Activated CD8-positive, alpha-beta T cell treated with anti-CD3 and anti-CD28 coated beads, Interleukin-2, amount 10 ng/mL, durations not matched to agents 7 days and 5 days (primary cell): ENCODE results near the gene HAP1. TPM values are rescaled to one million over a fixed set of nuclear protein-coding genes. Genes with fewer than 3 reads are reported as not detected.

Experiments
- ATAC-seq: fragments of 150-1000 bp; cut with Tn5 transposase; one replicate; pipeline ENCODE4 v1.10.0; 2021; ENCODE audit warnings: moderate library complexity
- CTCF ChIA-PET: fragments of 350-600 bp; sonication (Branson Sonifier 250); formaldehyde crosslinking; loops from one replicate; lab custom pipeline; 2021; ENCODE audit warnings: antibody characterized with exemption; lab: Charles Lee
- POLR2A ChIA-PET: fragments of 350-600 bp; sonication (Branson Sonifier 250); formaldehyde crosslinking; loops from one replicate; lab custom pipeline; 2021; ENCODE audit warnings: antibody characterized with exemption; lab: Charles Lee
- DNase-seq: peaks from one replicate; pipeline ENCODE4 v3.0.0-alpha.2; 2020
- H3K27ac Mint-ChIP-seq: one replicate; pipeline ENCODE4 v1.8.0; 2021; ENCODE audit warnings: mild to moderate bottlenecking, mixed read lengths
- H3K27me3 Mint-ChIP-seq: one replicate; pipeline ENCODE4 v1.8.0; 2021; ENCODE audit warnings: low read depth, mixed read lengths
- H3K36me3 Mint-ChIP-seq: one replicate; pipeline ENCODE4 v1.8.0; 2021; ENCODE audit warnings: low read depth, mixed read lengths
- H3K4me1 Mint-ChIP-seq: one replicate; pipeline ENCODE4 v1.8.0; 2021; ENCODE audit warnings: low read depth, mixed read lengths
- H3K4me3 Mint-ChIP-seq: one replicate; pipeline ENCODE4 v1.8.0; 2021; ENCODE audit warnings: mild to moderate bottlenecking, mixed read lengths
- H3K9me3 Mint-ChIP-seq: one replicate; pipeline ENCODE4 v1.8.0; 2022; ENCODE audit warnings: mixed read lengths; ENCODE audit not compliant: insufficient read depth
- total RNA-seq, 2 experiments: library from RNA; stranded (reverse); gene quantifications; one replicate each; pipeline ENCODE4 v1.2.3, GENCODE V29; 2021

Gene HAP1
- total RNA-seq, 2 experiments from 2014 or later, result 0.08 to 0.11 TPM

DNA sequence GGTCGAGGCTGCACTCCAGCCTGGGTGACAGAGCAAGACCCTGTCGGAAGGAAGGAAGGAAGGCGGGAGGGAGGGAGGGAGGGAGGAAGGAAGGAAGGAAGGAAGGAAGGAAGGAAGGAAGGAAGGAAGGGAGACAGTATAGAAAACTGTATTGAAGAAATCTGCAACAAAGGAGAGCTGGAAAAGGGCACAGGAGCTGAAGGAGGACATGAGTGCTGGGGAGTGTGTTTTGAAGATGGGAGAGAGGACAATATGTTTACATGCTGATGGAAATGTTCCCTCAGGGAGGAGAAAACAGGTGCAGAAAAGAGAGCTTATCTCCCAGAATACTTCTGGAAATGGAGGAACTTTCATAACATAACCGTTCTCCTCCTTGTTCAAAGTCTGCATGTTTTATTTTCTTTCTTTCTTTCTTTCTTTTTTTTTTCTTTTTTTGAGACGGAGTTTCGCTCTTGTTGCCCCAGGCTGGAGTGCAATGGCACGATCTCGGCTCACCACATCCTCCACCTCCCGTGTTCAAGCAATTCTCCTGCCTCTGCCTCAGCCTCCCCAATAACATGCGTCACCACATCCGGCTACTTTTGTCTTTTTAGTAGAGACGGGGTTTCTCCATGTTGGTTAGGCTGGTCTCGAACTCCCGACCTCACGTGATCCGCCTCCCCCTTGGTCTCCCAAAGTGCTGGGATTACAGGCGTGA, 2.7 kb upstream of the HAP1 start:
- DNase-seq (peak; percentile 26), ATAC-seq (no peak)
- H3K4me1 Mint-ChIP-seq, result peaks cover 17% of the 10 kb centered on the region
- H3K4me3 Mint-ChIP-seq, result no peak overlapping the region
- peaks cover 32% of the 10 kb centered on the region for H3K27me3 Mint-ChIP-seq
- CTCF ChIA-PET, result interaction anchor here (0.5 to 3.1 kb wide), 18 partner anchors 12 to 149 kb away, joined by 3 to 37 read pairs (median 4); partner anchors contain the start of genes JUP, KLHL10 and P3H4
- peak overlapping the region; percentile 66 for H3K27ac Mint-ChIP-seq
- POLR2A ChIA-PET, result interaction anchor here (0.8 kb wide), 1 partner anchor 64 kb away, joined by 3 read pairs; no protein-coding TSS in a partner anchor
- no peaks in the 10 kb centered on the region for H3K9me3 Mint-ChIP-seq
- H3K36me3 Mint-ChIP-seq, result no peaks in the 10 kb centered on the region

DNA sequence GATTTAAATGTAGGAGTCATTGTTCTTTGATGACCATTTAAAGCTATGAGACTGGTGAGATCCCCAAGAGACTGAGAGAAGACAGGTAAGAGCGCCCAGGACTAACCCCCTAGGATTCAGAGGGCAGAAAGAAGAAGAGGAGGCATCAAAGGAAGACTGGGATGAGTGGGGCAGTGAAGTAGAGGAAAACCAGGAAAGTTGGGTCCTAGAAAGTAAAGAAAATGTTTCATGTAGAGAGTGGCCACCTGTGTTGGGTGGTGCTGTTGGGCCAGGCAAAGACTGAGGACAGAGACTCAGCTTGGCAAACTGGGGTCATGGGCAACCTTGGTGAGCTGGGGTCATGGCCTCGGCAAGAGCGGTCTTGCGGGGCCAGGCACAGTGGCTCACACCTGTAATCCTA, 1.3 kb upstream of the HAP1 start:
- ATAC-seq (no peak), DNase-seq (no peak)
- ChIA-PET CTCF (interaction anchor here (3.1 kb wide), 1 partner anchor 66 kb away, joined by 37 read pairs; no protein-coding TSS in a partner anchor), POLR2A (no interaction called here)
- H3K27ac Mint-ChIP-seq, result no peak overlapping the region
- H3K9me3 Mint-ChIP-seq, result no peaks in the 10 kb centered on the region
- H3K27me3 Mint-ChIP-seq, result peaks cover 44% of the 10 kb centered on the region
- peaks cover 17% of the 10 kb centered on the region for H3K4me1 Mint-ChIP-seq
- H3K4me3 Mint-ChIP-seq, result no peak overlapping the region
- no peaks in the 10 kb centered on the region for H3K36me3 Mint-ChIP-seq

DNA sequence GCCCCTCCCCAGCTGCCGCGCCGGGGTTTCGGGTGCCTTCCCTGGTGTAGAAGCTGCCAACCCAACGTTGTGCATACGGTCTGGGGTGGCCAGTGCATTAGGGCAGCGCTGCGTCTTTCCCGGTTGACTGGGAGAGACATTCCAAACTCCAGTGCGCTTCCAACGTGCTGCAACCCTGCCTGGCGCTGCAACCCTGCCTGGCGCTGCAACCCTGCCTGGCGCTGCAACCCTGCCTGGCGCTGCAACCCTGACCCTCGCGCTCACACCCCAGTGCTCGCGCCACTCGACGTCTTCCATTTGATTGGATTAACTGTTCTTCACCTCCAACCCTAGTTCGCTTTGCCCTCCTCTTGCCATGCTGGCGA, 488 bp upstream of the HAP1 start:
- Mint-ChIP-seq H3K4me1 (peaks cover 17% of the 10 kb centered on the region), H3K36me3 (no peaks in the 10 kb centered on the region), H3K27me3 (peaks cover 52% of the 10 kb centered on the region), H3K27ac (no peak overlapping the region), H3K4me3 (no peak overlapping the region), H3K9me3 (no peaks in the 10 kb centered on the region)
- CTCF ChIA-PET, result interaction anchor here (1.3 kb wide), 1 partner anchor 66 kb away, joined by 5 read pairs; no protein-coding TSS in a partner anchor
- POLR2A ChIA-PET, result no interaction called here
- ATAC-seq, result no peak
- no peak for DNase-seq

DNA sequence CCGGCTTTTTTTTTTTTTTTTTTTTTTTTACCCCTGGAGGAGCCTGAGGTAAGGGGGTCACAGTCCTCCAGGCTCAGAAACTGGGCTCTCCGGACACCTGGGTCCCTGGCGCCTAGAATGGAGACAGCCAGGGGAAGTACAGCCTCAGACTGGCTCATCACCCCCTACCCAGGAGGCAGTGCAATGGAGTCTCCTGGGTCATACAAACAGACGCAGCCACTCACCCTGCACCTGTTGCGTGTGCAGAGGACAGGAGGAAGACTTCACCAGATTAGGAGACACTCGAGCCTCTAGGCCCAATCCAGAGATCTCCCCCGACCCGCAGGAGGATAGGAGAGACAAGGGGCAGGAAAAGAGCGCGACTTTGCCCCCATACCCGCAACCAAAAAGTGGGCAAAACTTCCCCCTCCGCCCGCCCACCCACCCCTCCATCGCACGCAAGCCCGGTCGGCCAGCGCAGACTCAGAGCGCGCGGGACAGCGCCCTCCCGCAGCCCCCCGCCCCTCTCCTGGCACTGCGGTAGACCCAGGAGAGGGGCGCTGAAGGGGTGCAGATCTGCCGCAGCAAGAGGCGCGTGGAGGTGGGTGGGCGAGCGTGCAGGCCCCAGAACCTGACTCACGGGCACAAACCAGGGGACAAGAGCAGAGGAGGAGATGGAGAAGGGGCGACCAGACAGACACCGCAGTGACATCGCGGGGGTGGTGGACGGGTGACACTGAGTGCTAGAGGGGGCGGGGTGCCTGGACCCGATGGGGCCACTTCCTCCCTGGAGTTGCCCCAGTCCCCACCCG, 900 bp downstream of the HAP1 start:
- H3K9me3 Mint-ChIP-seq, result no peaks in the 10 kb centered on the region
- no peak for ATAC-seq
- H3K36me3 Mint-ChIP-seq, result no peaks in the 10 kb centered on the region
- H3K27me3 Mint-ChIP-seq, result peaks cover 53% of the 10 kb centered on the region
- H3K4me3 Mint-ChIP-seq, result no peak overlapping the region
- ChIA-PET CTCF (interaction anchor here (1.3 kb wide), 1 partner anchor 68 kb away, joined by 5 read pairs; no protein-coding TSS in a partner anchor), POLR2A (interaction anchor here (1.8 kb wide), 1 partner anchor 42 kb away, joined by 4 read pairs; no protein-coding TSS in a partner anchor)
- peaks cover 17% of the 10 kb centered on the region for H3K4me1 Mint-ChIP-seq
- no peak for DNase-seq
- H3K27ac Mint-ChIP-seq, result peak overlapping the region; percentile 43

- CTCF ChIA-PET, result interaction anchor here (1.0 to 2.4 kb wide), 2 partner anchors 69 to 70 kb away, joined by 3 to 10 read pairs; no protein-coding TSS in a partner anchor
- Mint-ChIP-seq H3K27ac (no peak overlapping the region), H3K36me3 (no peaks in the 10 kb centered on the region), H3K27me3 (peaks cover 52% of the 10 kb centered on the region), H3K4me1 (peaks cover 9% of the 10 kb centered on the region), H3K4me3 (no peak overlapping the region), H3K9me3 (no peaks in the 10 kb centered on the region)
- ATAC-seq (no peak), DNase-seq (no peak)
- POLR2A ChIA-PET, result interaction anchor here (1.8 kb wide), 1 partner anchor 40 kb away, joined by 4 read pairs; no protein-coding TSS in a partner anchor
Measured at GRCh38 chr17:41731836-41732235, 2.6 kb downstream of the HAP1 start.

GRCh38 chr17:41730479-41730878, 4.0 kb downstream of the HAP1 start:
- Mint-ChIP-seq H3K4me3 (no peak overlapping the region), H3K27ac (no peak overlapping the region), H3K9me3 (no peaks in the 10 kb centered on the region), H3K27me3 (peaks cover 42% of the 10 kb centered on the region), H3K36me3 (no peaks in the 10 kb centered on the region), H3K4me1 (peaks cover 9% of the 10 kb centered on the region)
- ChIA-PET CTCF (interaction anchor here (1.6 to 2.4 kb wide), 2 partner anchors 35 to 71 kb away, joined by 6 to 10 read pairs; no protein-coding TSS in a partner anchor), POLR2A (no interaction called here)
- DNase-seq (no peak), ATAC-seq (no peak)

- Mint-ChIP-seq H3K4me3 (no peak overlapping the region), H3K9me3 (no peaks in the 10 kb centered on the region), H3K27me3 (peaks cover 30% of the 10 kb centered on the region), H3K36me3 (no peaks in the 10 kb centered on the region), H3K27ac (no peak overlapping the region), H3K4me1 (no peaks in the 10 kb centered on the region)
- CTCF ChIA-PET, result interaction anchor here (1.0 kb wide), 1 partner anchor 73 kb away, joined by 3 read pairs; no protein-coding TSS in a partner anchor
- no peak for ATAC-seq
- POLR2A ChIA-PET, result no interaction called here
- DNase-seq, result no peak
Measured at GRCh38 chr17:41728056-41728455, 6.4 kb downstream of the HAP1 start.

DNA sequence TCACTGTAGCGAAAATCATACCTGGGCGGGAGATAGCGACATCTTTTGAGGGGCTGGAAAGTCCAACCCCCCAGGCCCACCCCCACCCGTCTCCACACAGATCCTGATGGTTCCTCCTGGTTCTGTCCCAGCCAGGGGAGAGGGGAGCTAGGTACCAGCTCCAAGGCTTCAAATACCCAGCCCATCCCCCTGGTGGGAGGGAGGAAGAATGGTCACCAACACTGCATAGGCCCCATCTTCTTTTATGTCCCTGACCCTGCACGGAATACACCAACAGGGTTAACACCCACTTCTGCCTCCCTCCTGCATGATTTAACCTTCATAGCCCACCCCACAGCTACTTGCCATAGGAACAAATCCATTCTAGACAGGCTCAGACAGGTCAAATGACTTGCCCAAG, 9.3 kb downstream of the HAP1 start:
- peaks cover 7% of the 10 kb centered on the region for H3K27me3 Mint-ChIP-seq
- no peaks in the 10 kb centered on the region for H3K9me3 Mint-ChIP-seq
- H3K4me1 Mint-ChIP-seq, result no peaks in the 10 kb centered on the region
- H3K36me3 Mint-ChIP-seq, result no peaks in the 10 kb centered on the region
- ATAC-seq, result no peak
- CTCF ChIA-PET, result interaction anchor here (1.1 to 1.6 kb wide), 2 partner anchors 13 to 62 kb away, joined by 3 to 5 read pairs; no protein-coding TSS in a partner anchor
- POLR2A ChIA-PET, result no interaction called here
- H3K27ac Mint-ChIP-seq, result no peak overlapping the region
- DNase-seq, result no peak
- no peak overlapping the region for H3K4me3 Mint-ChIP-seq

DNA sequence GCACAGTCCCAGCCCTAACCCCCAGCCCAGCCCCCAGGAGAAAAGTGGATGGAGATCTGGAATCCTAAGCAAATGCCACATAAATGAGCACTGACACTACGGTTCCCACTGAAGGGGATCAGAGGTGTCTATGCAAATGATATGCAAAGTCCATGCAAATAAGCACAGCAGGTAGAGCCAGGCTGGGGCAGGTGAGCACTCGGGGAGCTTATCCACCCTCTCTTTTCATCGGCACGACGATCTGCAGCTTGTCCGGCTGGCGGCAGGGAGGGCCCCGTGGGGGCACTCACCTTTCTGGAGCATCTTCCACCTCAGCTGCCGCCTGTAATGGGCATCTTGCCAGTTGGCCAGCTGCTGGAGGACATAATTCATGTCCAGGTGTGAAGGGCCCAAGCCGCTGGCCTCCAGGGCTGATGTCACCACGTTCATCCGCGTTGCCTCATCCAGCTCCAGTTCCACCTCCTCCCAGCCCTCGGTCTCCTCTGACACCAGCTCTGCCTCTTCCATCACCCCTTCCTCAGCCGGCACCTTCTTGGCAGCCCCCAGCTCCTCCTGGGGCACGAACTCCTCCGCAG, 9.9 kb downstream of the HAP1 start:
- Mint-ChIP-seq H3K36me3 (no peaks in the 10 kb centered on the region), H3K27me3 (peaks cover 6% of the 10 kb centered on the region), H3K4me3 (no peak overlapping the region), H3K4me1 (no peaks in the 10 kb centered on the region), H3K27ac (no peak overlapping the region), H3K9me3 (no peaks in the 10 kb centered on the region)
- DNase-seq (no peak), ATAC-seq (no peak)
- CTCF ChIA-PET, result interaction anchor here (1.1 to 1.6 kb wide), 2 partner anchors 13 to 62 kb away, joined by 3 to 5 read pairs; no protein-coding TSS in a partner anchor
- POLR2A ChIA-PET, result no interaction called here

GRCh38 chr17:41723801-41724475, 10.5 kb downstream of the HAP1 start:
- ATAC-seq (no peak), DNase-seq (no peak)
- Mint-ChIP-seq H3K9me3 (no peaks in the 10 kb centered on the region), H3K4me3 (no peak overlapping the region), H3K27ac (no peak overlapping the region), H3K27me3 (peaks cover 6% of the 10 kb centered on the region), H3K36me3 (no peaks in the 10 kb centered on the region), H3K4me1 (no peaks in the 10 kb centered on the region)
- CTCF ChIA-PET, result interaction anchor here (1.6 kb wide), 1 partner anchor 61 kb away, joined by 5 read pairs; no protein-coding TSS in a partner anchor
- POLR2A ChIA-PET, result no interaction called here

DNA sequence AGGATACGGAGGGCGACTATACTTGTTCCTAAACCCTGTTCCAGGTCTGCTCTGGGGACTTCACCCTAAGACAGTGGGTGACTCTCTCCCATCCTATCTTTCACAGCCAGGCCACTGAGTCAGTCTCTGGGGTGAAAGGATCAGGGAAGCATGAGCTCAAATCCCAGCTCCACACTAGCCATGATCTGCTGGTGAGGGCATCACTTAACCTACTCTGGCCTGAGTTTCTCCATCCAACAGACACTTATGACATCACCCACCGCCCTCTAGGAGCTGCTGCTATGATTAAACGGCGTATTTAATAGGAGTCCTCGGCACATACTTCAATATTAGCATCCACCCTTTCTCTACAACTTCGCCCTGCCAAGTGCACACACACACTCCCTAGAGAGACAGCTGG, 12.2 kb downstream of the HAP1 start:
- Mint-ChIP-seq H3K27ac (no peak overlapping the region), H3K27me3 (peaks cover 2% of the 10 kb centered on the region), H3K36me3 (no peaks in the 10 kb centered on the region), H3K9me3 (no peaks in the 10 kb centered on the region), H3K4me3 (no peak overlapping the region), H3K4me1 (peaks cover 5% of the 10 kb centered on the region)
- CTCF ChIA-PET, result interaction anchor here (1.0 kb wide), 1 partner anchor 15 kb away, joined by 4 read pairs; no protein-coding TSS in a partner anchor
- POLR2A ChIA-PET, result no interaction called here
- ATAC-seq (no peak), DNase-seq (no peak)
